ENCODE results near the gene DAGLA.

The DAGLA gene

GRCh38 chr11:61765550-61766253 is 85.5 kb downstream of the DAGLA start:
- no peaks in the 10 kb centered on the region for H3K36me3 ChIP-seq (ENCODE audit: insufficient read depth, low read length)
- no peak overlapping the region for H3K9ac ChIP-seq (ENCODE audit: low read depth, low read length)
- peaks cover 24% of the 10 kb centered on the region for H3K4me1 ChIP-seq (ENCODE audit: insufficient read depth, low read length)
- H3K9me3 ChIP-seq (ENCODE audit: control insufficient read depth, insufficient read depth, low read length), result no peaks in the 10 kb centered on the region

- H3K9ac ChIP-seq (ENCODE audit: low read depth, low read length), result no peak overlapping the region
- no peaks in the 10 kb centered on the region for H3K36me3 ChIP-seq (ENCODE audit: insufficient read depth, low read length)
- peaks cover 26% of the 10 kb centered on the region for H3K4me1 ChIP-seq (ENCODE audit: insufficient read depth, low read length)
- no peaks in the 10 kb centered on the region for H3K9me3 ChIP-seq (ENCODE audit: control insufficient read depth, insufficient read depth, low read length)
Measured at GRCh38 chr11:61766353-61766841, 86.2 kb downstream of the DAGLA start.

- Histone ChIP-seq H3K36me3 (ENCODE audit: insufficient read depth, low read length) (no peaks in the 10 kb centered on the region), H3K4me1 (ENCODE audit: insufficient read depth, low read length) (peaks cover 29% of the 10 kb centered on the region), H3K9me3 (ENCODE audit: control insufficient read depth, insufficient read depth, low read length) (no peaks in the 10 kb centered on the region), H3K9ac (ENCODE audit: low read depth, low read length) (no peak overlapping the region)
Measured at GRCh38 chr11:61768376-61769076, 88.3 kb downstream of the DAGLA start.

- H3K9ac ChIP-seq (ENCODE audit: low read depth, low read length), result no peak overlapping the region
- no peaks in the 10 kb centered on the region for H3K36me3 ChIP-seq (ENCODE audit: insufficient read depth, low read length)
- peaks cover 28% of the 10 kb centered on the region for H3K4me1 ChIP-seq (ENCODE audit: insufficient read depth, low read length)
- no peaks in the 10 kb centered on the region for H3K9me3 ChIP-seq (ENCODE audit: control insufficient read depth, insufficient read depth, low read length)
Measured at GRCh38 chr11:61769169-61769920, 89.2 kb downstream of the DAGLA start.

- H3K9me3 ChIP-seq (ENCODE audit: control insufficient read depth, insufficient read depth, low read length), result no peaks in the 10 kb centered on the region
- no peaks in the 10 kb centered on the region for H3K36me3 ChIP-seq (ENCODE audit: insufficient read depth, low read length)
- peaks cover 26% of the 10 kb centered on the region for H3K4me1 ChIP-seq (ENCODE audit: insufficient read depth, low read length)
- H3K9ac ChIP-seq (ENCODE audit: low read depth, low read length), result no peak overlapping the region
Measured at GRCh38 chr11:61769946-61770683, 89.9 kb downstream of the DAGLA start.

GRCh38 chr11:61771195-61771894 is 91.2 kb downstream of the DAGLA start:
- Histone ChIP-seq H3K9me3 (ENCODE audit: control insufficient read depth, insufficient read depth, low read length) (no peaks in the 10 kb centered on the region), H3K9ac (ENCODE audit: low read depth, low read length) (no peak overlapping the region), H3K4me1 (ENCODE audit: insufficient read depth, low read length) (peaks cover 26% of the 10 kb centered on the region), H3K36me3 (ENCODE audit: insufficient read depth, low read length) (no peaks in the 10 kb centered on the region)

GRCh38 chr11:61771985-61772455 is 91.8 kb downstream of the DAGLA start:
- Histone ChIP-seq H3K4me1 (ENCODE audit: insufficient read depth, low read length) (peaks cover 26% of the 10 kb centered on the region), H3K9ac (ENCODE audit: low read depth, low read length) (no peak overlapping the region), H3K9me3 (ENCODE audit: control insufficient read depth, insufficient read depth, low read length) (no peaks in the 10 kb centered on the region), H3K36me3 (ENCODE audit: insufficient read depth, low read length) (no peaks in the 10 kb centered on the region)

GRCh38 chr11:61773356-61773755 is 93.2 kb downstream of the DAGLA start:
- Histone ChIP-seq H3K9ac (ENCODE audit: low read depth, low read length) (no peak overlapping the region), H3K36me3 (ENCODE audit: insufficient read depth, low read length) (no peaks in the 10 kb centered on the region; the same call in 1 of the 2 replicates), H3K4me1 (ENCODE audit: insufficient read depth, low read length) (peaks cover 26% of the 10 kb centered on the region), H3K9me3 (ENCODE audit: control insufficient read depth, insufficient read depth, low read length) (no peaks in the 10 kb centered on the region)

- Histone ChIP-seq H3K4me1 (ENCODE audit: insufficient read depth, low read length) (peaks cover 26% of the 10 kb centered on the region), H3K9me3 (ENCODE audit: control insufficient read depth, insufficient read depth, low read length) (no peaks in the 10 kb centered on the region), H3K36me3 (ENCODE audit: insufficient read depth, low read length) (no peaks in the 10 kb centered on the region; the same call in 1 of the 2 replicates), H3K9ac (ENCODE audit: low read depth, low read length) (no peak overlapping the region)
Measured at GRCh38 chr11:61773809-61774208, 93.6 kb downstream of the DAGLA start.

- peaks cover 24% of the 10 kb centered on the region for H3K4me1 ChIP-seq (ENCODE audit: insufficient read depth, low read length)
- no peaks in the 10 kb centered on the region; the same call in 1 of the 2 replicates for H3K36me3 ChIP-seq (ENCODE audit: insufficient read depth, low read length)
- no peak overlapping the region for H3K9ac ChIP-seq (ENCODE audit: low read depth, low read length)
- H3K9me3 ChIP-seq (ENCODE audit: control insufficient read depth, insufficient read depth, low read length), result no peaks in the 10 kb centered on the region
Measured at GRCh38 chr11:61774411-61774810, 94.2 kb downstream of the DAGLA start.

- Histone ChIP-seq H3K9ac (ENCODE audit: low read depth, low read length) (no peak overlapping the region), H3K9me3 (ENCODE audit: control insufficient read depth, insufficient read depth, low read length) (no peaks in the 10 kb centered on the region), H3K4me1 (ENCODE audit: insufficient read depth, low read length) (peaks cover 18% of the 10 kb centered on the region), H3K36me3 (ENCODE audit: insufficient read depth, low read length) (no peaks in the 10 kb centered on the region; the same call in 1 of the 2 replicates)
Measured at GRCh38 chr11:61775106-61775505, 94.9 kb downstream of the DAGLA start.

- Histone ChIP-seq H3K4me1 (ENCODE audit: insufficient read depth, low read length) (peaks cover 15% of the 10 kb centered on the region), H3K36me3 (ENCODE audit: insufficient read depth, low read length) (no peaks in the 10 kb centered on the region; the same call in 1 of the 2 replicates), H3K9ac (ENCODE audit: low read depth, low read length) (no peak overlapping the region), H3K9me3 (ENCODE audit: control insufficient read depth, insufficient read depth, low read length) (no peaks in the 10 kb centered on the region)
Measured at GRCh38 chr11:61775606-61776554, 95.7 kb downstream of the DAGLA start.
